HEK293 (cell line): Measurements from ENCODE around the gene SMAD1.

Experiments used
- CTCF ChIA-PET: fragments of 350-600 bp; formaldehyde crosslinking; extraction: SDS; loops from one replicate; lab custom pipeline; 2021; ENCODE audit warnings: antibody characterized with exemption; lab: Yijun Ruan, JAX
- POLR2A ChIA-PET: fragments of 300-600 bp; formaldehyde crosslinking; extraction: SDS; loops from one replicate; lab custom pipeline; 2020; ENCODE audit warnings: antibody characterized with exemption, inconsistent platforms; lab: Yijun Ruan, JAX
- H3K27ac ChIP-seq: fragments of 200-500 bp; sonication (Bioruptor generic); 2 replicates; pipeline ENCODE4 v1.5.1; 2014; ENCODE audit warnings: low read depth, low read length, control low read depth, inconsistent platforms; ENCODE audit errors: extremely low read depth
- H3K36me3 ChIP-seq, 2 experiments: fragments of 200-500 bp in 1 of 2; sonication (Bioruptor generic) in 1 of 2; 1 replicate in 1 of 2; 2 replicates in 1 of 2; pipeline ENCODE4 v1.5.1; 2014 to 2017; ENCODE audit warnings: inconsistent platforms in 2 of 2, low read length in 2 of 2; ENCODE audit not compliant: control insufficient read depth in 2 of 2, insufficient read depth in 1 of 2
- H3K4me1 ChIP-seq: fragments of 200-500 bp; sonication (Bioruptor generic); 2 replicates; pipeline ENCODE4 v1.5.1; 2014; ENCODE audit warnings: mild to moderate bottlenecking, low read length, inconsistent platforms; ENCODE audit not compliant: control insufficient read depth, insufficient read depth
- H3K4me3 ChIP-seq: 2 replicates; pipeline ENCODE4 v1.5.1; 2011; ENCODE audit warnings: low read depth, mild to moderate bottlenecking, control low read depth, low read length, moderate library complexity
- H3K9me3 ChIP-seq: fragments of 200-500 bp; sonication (Bioruptor generic); 2 replicates; pipeline ENCODE4 v1.5.1; 2014; ENCODE audit warnings: low read depth, low read length, inconsistent platforms; ENCODE audit not compliant: control insufficient read depth, insufficient read depth
- EGR2 ChIP-seq: fragments of 450-650 bp; formaldehyde crosslinking; IDR thresholded peaks from 2 replicates; pipeline ENCODE4 v1.5.1; 2016; ENCODE audit warnings: low read depth, missing biosample characterization, missing genetic modification characterization
- HOXD13 ChIP-seq: sonication (generic); formaldehyde crosslinking; IDR thresholded peaks from 2 replicates; pipeline ENCODE4 v1.8.0; 2022; ENCODE audit warnings: missing genetic modification reagents, borderline replicate concordance
- KLF16 ChIP-seq: fragments of 450-650 bp; formaldehyde crosslinking; IDR thresholded peaks from 2 replicates; pipeline ENCODE4 v1.5.1; 2017; ENCODE audit warnings: missing biosample characterization, missing genetic modification characterization
- OSR2 ChIP-seq: fragments of 450-650 bp; formaldehyde crosslinking; IDR thresholded peaks from 2 replicates; pipeline ENCODE4 v1.5.1; 2016; ENCODE audit warnings: missing biosample characterization, missing genetic modification characterization
- RBAK ChIP-seq: fragments of 450-650 bp; formaldehyde crosslinking; IDR thresholded peaks from 2 replicates; pipeline ENCODE4 v1.5.1; 2016; ENCODE audit warnings: missing biosample characterization, missing genetic modification characterization
- ZNF10 ChIP-seq: fragments of 450-650 bp; formaldehyde crosslinking; IDR thresholded peaks from 2 replicates; pipeline ENCODE4 v1.5.1; 2017; ENCODE audit warnings: missing biosample characterization, missing genetic modification characterization
- ZNF324 ChIP-seq: fragments of 450-650 bp; formaldehyde crosslinking; IDR thresholded peaks from 2 replicates; pipeline ENCODE4 v1.5.1; 2016; ENCODE audit warnings: missing biosample characterization, missing genetic modification characterization
- ZNF37A ChIP-seq: fragments of 450-650 bp; IDR thresholded peaks from 2 replicates; pipeline ENCODE4 v1.5.1; 2018; ENCODE audit warnings: missing biosample characterization, missing genetic modification characterization
- ZNF521 ChIP-seq: fragments of 450-650 bp; formaldehyde crosslinking; IDR thresholded peaks from 2 replicates; pipeline ENCODE4 v1.5.1; 2017; ENCODE audit warnings: missing biosample characterization, mild to moderate bottlenecking, missing genetic modification characterization
- ZNF677 ChIP-seq: fragments of 450-650 bp; IDR thresholded peaks from 2 replicates; pipeline ENCODE4 v1.5.0; 2018; ENCODE audit warnings: missing biosample characterization, mild to moderate bottlenecking, missing genetic modification characterization, moderate library complexity
- ZNF768 ChIP-seq: fragments of 450-650 bp; formaldehyde crosslinking; IDR thresholded peaks from 2 replicates; pipeline ENCODE4 v1.5.1; 2018; ENCODE audit warnings: missing biosample characterization, mild to moderate bottlenecking, missing genetic modification characterization
- TF ChIP-seq, protein P1 (sequence below): fragments of 450-650 bp; formaldehyde crosslinking; IDR thresholded peaks from 2 replicates; pipeline ENCODE4 v1.5.1; 2016; ENCODE audit warnings: missing biosample characterization, missing genetic modification characterization
- TF ChIP-seq, protein P2 (sequence below): fragments of 450-650 bp; formaldehyde crosslinking; IDR thresholded peaks from 2 replicates; pipeline ENCODE4 v1.5.1; 2017; ENCODE audit warnings: missing biosample characterization, missing genetic modification characterization
- TF ChIP-seq, protein P3 (sequence below): fragments of 450-650 bp; formaldehyde crosslinking; IDR thresholded peaks from 2 replicates; pipeline ENCODE4 v1.5.1; 2016; ENCODE audit warnings: missing biosample characterization, missing genetic modification characterization
- TF ChIP-seq, protein P4 (sequence below): fragments of 450-650 bp; formaldehyde crosslinking; IDR thresholded peaks from 2 replicates; pipeline ENCODE4 v1.5.1; 2017; ENCODE audit warnings: missing biosample characterization, missing genetic modification characterization
- TF ChIP-seq, protein P5 (sequence below): sonication (generic); formaldehyde crosslinking; IDR thresholded peaks from 2 replicates; pipeline ENCODE4 v1.8.1; 2022; ENCODE audit warnings: mild to moderate bottlenecking, moderate library complexity, missing genetic modification reagents
- TF ChIP-seq, protein P6 (sequence below): fragments of 450-650 bp; formaldehyde crosslinking; IDR thresholded peaks from 2 replicates; pipeline ENCODE4 v1.5.1; 2016; ENCODE audit warnings: missing biosample characterization, missing genetic modification characterization

The SMAD1 gene

DNA sequence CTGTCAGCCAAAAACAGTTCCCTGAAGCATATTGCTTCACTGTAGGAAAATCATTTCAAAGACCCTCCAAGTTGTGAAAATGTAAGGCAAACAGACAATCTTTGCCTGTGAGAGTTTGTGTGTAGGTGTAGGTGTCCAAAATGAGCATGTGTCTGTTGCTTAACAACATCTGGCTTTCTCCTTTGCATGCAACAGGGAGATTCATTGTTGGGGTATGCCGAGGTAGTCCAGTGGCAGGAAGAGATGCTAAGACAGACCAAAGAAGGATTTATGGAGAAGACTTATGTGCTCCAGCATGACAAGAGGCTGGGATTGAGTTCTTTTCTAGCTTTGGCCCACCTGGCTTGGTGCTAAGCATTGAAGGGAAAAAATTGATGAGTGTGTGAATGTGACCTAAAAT, 29.8 kb upstream of the SMAD1 start:
- TF ChIP-seq OSR2 (tag by site-specific recombination) (no peak), RBAK (no peak), ZNF324 (tag by site-specific recombination) (no peak), ZNF521 (tag by site-specific recombination) (no peak)
- TF ChIP-seq, protein P1, sequence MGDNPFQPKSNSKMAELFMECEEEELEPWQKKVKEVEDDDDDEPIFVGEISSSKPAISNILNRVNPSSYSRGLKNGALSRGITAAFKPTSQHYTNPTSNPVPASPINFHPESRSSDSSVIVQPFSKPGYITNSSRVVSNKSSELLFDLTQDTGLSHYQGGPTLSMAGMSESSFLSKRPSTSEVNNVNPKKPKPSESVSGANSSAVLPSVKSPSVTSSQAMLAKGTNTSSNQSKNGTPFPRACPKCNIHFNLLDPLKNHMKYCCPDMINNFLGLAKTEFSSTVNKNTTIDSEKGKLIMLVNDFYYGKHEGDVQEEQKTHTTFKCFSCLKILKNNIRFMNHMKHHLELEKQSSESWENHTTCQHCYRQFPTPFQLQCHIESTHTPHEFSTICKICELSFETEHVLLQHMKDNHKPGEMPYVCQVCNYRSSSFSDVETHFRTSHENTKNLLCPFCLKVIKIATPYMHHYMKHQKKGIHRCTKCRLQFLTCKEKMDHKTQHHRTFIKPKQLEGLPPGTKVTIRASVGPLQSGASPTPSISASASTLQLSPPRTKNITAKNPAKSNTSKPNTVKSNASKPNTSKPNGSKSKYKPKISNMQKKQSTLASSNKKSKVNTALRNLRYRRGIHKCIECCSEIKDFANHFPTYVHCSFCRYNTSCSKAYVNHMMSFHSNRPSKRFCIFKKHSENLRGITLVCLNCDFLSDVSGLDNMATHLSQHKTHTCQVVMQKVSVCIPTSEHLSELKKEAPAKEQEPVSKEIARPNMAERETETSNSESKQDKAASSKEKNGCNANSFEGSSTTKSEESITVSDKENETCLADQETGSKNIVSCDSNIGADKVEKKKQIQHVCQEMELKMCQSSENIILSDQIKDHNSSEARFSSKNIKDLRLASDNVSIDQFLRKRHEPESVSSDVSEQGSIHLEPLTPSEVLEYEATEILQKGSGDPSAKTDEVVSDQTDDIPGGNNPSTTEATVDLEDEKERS (tag by site-specific recombination) = no peak
- TF ChIP-seq, protein P2, sequence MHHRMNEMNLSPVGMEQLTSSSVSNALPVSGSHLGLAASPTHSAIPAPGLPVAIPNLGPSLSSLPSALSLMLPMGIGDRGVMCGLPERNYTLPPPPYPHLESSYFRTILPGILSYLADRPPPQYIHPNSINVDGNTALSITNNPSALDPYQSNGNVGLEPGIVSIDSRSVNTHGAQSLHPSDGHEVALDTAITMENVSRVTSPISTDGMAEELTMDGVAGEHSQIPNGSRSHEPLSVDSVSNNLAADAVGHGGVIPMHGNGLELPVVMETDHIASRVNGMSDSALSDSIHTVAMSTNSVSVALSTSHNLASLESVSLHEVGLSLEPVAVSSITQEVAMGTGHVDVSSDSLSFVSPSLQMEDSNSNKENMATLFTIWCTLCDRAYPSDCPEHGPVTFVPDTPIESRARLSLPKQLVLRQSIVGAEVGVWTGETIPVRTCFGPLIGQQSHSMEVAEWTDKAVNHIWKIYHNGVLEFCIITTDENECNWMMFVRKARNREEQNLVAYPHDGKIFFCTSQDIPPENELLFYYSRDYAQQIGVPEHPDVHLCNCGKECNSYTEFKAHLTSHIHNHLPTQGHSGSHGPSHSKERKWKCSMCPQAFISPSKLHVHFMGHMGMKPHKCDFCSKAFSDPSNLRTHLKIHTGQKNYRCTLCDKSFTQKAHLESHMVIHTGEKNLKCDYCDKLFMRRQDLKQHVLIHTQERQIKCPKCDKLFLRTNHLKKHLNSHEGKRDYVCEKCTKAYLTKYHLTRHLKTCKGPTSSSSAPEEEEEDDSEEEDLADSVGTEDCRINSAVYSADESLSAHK = no peak
- TF ChIP-seq, protein P3, sequence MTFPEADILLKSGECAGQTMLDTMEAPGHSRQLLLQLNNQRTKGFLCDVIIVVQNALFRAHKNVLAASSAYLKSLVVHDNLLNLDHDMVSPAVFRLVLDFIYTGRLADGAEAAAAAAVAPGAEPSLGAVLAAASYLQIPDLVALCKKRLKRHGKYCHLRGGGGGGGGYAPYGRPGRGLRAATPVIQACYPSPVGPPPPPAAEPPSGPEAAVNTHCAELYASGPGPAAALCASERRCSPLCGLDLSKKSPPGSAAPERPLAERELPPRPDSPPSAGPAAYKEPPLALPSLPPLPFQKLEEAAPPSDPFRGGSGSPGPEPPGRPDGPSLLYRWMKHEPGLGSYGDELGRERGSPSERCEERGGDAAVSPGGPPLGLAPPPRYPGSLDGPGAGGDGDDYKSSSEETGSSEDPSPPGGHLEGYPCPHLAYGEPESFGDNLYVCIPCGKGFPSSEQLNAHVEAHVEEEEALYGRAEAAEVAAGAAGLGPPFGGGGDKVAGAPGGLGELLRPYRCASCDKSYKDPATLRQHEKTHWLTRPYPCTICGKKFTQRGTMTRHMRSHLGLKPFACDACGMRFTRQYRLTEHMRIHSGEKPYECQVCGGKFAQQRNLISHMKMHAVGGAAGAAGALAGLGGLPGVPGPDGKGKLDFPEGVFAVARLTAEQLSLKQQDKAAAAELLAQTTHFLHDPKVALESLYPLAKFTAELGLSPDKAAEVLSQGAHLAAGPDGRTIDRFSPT (tag by site-specific recombination) = no peak
- TF ChIP-seq, protein P4, sequence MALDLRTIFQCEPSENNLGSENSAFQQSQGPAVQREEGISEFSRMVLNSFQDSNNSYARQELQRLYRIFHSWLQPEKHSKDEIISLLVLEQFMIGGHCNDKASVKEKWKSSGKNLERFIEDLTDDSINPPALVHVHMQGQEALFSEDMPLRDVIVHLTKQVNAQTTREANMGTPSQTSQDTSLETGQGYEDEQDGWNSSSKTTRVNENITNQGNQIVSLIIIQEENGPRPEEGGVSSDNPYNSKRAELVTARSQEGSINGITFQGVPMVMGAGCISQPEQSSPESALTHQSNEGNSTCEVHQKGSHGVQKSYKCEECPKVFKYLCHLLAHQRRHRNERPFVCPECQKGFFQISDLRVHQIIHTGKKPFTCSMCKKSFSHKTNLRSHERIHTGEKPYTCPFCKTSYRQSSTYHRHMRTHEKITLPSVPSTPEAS = no peak
- POLR2A ChIA-PET = no interaction called here
- no peaks in the 10 kb centered on the region for H3K4me1 ChIP-seq
- CTCF ChIA-PET = no interaction called here
- no peaks in the 10 kb centered on the region for H3K9me3 ChIP-seq
- H3K27ac ChIP-seq = no peak overlapping the region
- no peak overlapping the region for H3K4me3 ChIP-seq
- H3K36me3 ChIP-seq = no peaks in the 10 kb centered on the region

DNA sequence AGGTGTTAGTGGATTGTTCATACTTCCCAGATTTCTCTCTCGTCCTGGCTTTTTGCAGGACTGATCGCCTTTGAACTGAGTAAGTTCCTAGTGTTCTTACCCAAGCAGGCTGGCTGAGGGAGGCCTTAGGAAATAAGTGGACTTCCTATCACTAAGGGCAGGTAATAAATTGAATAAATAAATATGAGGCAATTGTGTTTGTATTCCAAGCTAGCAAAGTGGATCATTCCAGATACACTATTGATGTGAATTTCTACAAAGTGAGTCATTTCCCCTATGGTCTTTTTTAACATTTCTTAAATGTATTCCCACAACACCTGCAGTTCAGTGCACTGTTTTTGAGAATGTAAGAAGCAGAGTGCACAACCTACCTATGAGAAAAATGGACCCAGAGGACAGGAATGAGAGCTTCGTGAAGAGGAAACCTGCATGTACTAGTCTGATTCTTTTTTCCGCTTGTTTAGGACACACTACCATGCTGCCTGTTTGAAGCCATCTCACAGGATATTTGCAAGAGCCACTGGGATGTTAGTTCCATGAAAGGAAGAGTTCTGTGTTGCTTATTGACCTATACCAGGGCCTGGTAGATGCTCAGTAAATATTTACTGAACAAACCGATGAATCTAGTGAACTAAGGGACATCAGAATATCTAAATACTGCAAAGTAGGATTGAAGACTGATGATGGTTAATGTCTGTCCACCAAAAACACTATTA, 29.0 kb upstream of the SMAD1 start:
- ChIA-PET CTCF (no interaction called here), POLR2A (no interaction called here)
- Histone ChIP-seq H3K9me3 (no peaks in the 10 kb centered on the region), H3K27ac (no peak overlapping the region), H3K4me1 (no peaks in the 10 kb centered on the region), H3K4me3 (no peak overlapping the region), H3K36me3 (no peaks in the 10 kb centered on the region)
- no peak for TF ChIP-seq EGR2 (tag by site-specific recombination)
- TF ChIP-seq ZNF677 = no peak
- no peak for TF ChIP-seq ZNF37A (tag by site-specific recombination)
- no peak for TF ChIP-seq ZNF10 (tag by site-specific recombination)
- TF ChIP-seq HOXD13 (CRISPR knock-in tag) = no peak
- TF ChIP-seq ZNF768 (tag by site-specific recombination) = no peak
- TF ChIP-seq, protein P5, sequence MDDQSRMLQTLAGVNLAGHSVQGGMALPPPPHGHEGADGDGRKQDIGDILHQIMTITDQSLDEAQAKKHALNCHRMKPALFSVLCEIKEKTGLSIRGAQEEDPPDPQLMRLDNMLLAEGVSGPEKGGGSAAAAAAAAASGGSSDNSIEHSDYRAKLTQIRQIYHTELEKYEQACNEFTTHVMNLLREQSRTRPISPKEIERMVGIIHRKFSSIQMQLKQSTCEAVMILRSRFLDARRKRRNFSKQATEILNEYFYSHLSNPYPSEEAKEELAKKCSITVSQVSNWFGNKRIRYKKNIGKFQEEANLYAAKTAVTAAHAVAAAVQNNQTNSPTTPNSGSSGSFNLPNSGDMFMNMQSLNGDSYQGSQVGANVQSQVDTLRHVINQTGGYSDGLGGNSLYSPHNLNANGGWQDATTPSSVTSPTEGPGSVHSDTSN = no peak
- TF ChIP-seq, protein P6, sequence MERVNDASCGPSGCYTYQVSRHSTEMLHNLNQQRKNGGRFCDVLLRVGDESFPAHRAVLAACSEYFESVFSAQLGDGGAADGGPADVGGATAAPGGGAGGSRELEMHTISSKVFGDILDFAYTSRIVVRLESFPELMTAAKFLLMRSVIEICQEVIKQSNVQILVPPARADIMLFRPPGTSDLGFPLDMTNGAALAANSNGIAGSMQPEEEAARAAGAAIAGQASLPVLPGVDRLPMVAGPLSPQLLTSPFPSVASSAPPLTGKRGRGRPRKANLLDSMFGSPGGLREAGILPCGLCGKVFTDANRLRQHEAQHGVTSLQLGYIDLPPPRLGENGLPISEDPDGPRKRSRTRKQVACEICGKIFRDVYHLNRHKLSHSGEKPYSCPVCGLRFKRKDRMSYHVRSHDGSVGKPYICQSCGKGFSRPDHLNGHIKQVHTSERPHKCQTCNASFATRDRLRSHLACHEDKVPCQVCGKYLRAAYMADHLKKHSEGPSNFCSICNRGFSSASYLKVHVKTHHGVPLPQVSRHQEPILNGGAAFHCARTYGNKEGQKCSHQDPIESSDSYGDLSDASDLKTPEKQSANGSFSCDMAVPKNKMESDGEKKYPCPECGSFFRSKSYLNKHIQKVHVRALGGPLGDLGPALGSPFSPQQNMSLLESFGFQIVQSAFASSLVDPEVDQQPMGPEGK (tag by site-specific recombination) = no peak
- TF ChIP-seq, protein P3 (tag by site-specific recombination) = no peak
- TF ChIP-seq KLF16 (tag by site-specific recombination) = no peak
- TF ChIP-seq, all 188 proteins: peak for 0
